Stimulated activated effector memory CD8-positive, alpha-beta T cell treated with anti-CD3 and anti-CD28 coated beads, Interleukin-12 subunit alpha, Interleukin-12 subunit beta, amount 100 ng/mL, for 72 hours (primary cell): ENCODE measurements around the gene IFI27.

Experiments used
- ATAC-seq: fragments of 150-1000 bp; cut with Tn5 transposase; 2 replicates; pipeline ENCODE4 v1.10.0; 2021
- DNase-seq, 2 donors: peaks; one replicate each; pipeline ENCODE4 v3.0.0; 2021 to 2022; ENCODE audit warnings: low spot score in 2 of 2
- H3K27ac Mint-ChIP-seq: one replicate; pipeline ENCODE4 v1.8.0; 2022; ENCODE audit warnings: mild to moderate bottlenecking, mixed read lengths
- H3K36me3 Mint-ChIP-seq: one replicate; pipeline ENCODE4 v1.8.0; 2022; ENCODE audit warnings: mild to moderate bottlenecking, mixed read lengths
- H3K4me1 Mint-ChIP-seq: one replicate; pipeline ENCODE4 v1.8.0; 2022; ENCODE audit warnings: mixed read lengths
- H3K4me3 Mint-ChIP-seq: one replicate; pipeline ENCODE4 v1.8.0; 2022; ENCODE audit warnings: mild to moderate bottlenecking, mixed read lengths
- H3K9me3 Mint-ChIP-seq: one replicate; pipeline ENCODE4 v1.8.0; 2022; ENCODE audit warnings: mixed read lengths

IFI27 gene

DNA sequence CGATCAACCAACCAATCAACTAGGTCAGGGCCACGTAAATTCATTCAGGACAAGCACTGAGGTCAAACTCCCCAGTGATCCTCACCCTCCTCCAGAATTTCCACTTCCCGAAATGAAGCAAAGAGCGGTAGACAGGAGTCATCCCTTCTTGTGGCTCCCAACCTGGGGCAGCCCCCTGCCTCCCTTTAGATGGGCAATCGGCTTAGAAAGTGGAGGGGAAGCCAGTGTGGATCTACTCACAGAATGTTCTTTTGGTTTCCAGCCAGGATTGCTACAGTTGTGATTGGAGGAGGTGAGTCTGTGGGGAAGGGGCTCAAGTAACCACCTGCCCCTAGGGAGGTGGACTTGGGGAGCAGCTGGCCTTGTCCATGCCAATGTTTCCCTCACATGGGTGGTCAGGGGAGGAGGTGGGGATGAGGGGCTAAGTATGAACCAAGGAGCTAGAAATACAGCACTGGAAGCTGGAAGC lies 4.1 kb downstream of the IFI27 start:
- ATAC-seq (no peak), DNase-seq (no peak)
- no peaks in the 10 kb centered on the region for H3K36me3 Mint-ChIP-seq
- no peaks in the 10 kb centered on the region for H3K9me3 Mint-ChIP-seq
- H3K27ac Mint-ChIP-seq, result no peak overlapping the region
- peaks cover 5% of the 10 kb centered on the region for H3K4me1 Mint-ChIP-seq
- H3K4me3 Mint-ChIP-seq, result no peak overlapping the region

DNA sequence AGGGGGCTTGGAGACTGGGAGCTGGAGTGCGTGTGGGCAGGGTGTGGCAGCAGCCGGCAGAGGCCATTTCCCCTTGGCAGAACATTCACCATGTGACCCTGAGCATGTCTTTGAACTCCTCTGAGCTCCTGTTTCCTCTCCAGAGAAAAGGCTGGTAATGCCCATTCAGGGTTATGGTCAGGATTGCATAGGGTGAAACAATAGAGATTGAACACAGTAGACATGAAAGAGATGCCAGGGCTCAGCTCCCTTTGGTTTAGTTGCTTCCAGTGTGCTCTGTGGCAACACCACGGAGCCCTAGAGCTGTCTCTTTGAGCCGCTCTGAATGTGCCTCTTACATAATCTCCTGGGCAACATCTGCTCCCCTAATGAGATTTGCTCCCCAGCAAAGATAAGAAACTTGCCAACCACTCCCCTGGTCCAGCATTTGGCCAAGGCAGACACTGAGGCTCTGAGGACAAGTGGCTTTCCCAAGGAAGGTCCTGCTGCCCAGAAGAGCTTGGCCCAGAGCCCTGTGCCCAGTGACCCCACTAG lies 4.6 kb downstream of the IFI27 start:
- ATAC-seq (no peak), DNase-seq (no peak)
- Mint-ChIP-seq H3K27ac (no peak overlapping the region), H3K9me3 (no peaks in the 10 kb centered on the region), H3K4me1 (peaks cover 5% of the 10 kb centered on the region), H3K4me3 (no peak overlapping the region), H3K36me3 (no peaks in the 10 kb centered on the region)

DNA sequence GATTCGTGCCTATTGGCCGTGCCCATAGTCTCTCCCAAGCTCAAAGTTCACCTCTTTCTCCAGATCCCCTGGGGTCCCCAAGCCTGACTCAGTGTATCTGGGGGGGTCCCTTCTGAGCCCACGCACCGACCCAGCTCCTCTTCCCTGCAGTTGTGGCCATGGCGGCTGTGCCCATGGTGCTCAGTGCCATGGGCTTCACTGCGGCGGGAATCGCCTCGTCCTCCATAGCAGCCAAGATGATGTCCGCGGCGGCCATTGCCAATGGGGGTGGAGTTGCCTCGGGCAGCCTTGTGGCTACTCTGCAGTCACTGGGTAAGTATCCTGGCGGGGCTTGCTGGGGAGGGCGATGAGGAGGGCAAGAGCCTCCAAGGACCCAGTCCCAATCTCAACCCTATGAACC lies 5.1 kb downstream of the IFI27 start:
- no peak for DNase-seq
- Mint-ChIP-seq H3K27ac (no peak overlapping the region), H3K4me1 (peaks cover 5% of the 10 kb centered on the region)

DNA sequence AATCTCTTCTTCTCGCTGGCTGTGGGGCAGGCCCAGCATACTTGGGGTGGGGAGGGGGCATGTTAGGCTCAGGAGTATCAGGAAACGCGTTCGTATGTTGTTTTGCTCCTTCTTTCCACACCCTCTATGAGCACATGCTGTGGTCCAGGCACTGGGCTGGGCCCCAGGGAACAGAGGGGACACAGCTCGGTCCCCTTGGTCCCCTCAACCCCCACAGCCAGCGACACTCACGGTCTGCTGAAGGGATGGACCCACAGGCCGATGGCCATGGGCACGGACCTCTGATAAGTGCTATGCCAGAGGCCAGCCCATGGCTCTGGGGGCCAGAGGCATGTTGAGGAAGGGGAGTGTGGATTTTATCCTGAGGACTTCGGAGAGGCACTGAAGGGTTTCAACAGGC lies 6.2 kb downstream of the IFI27 start:
- no peak overlapping the region for H3K27ac Mint-ChIP-seq
- ATAC-seq (no peak), DNase-seq (no peak)
- H3K36me3 Mint-ChIP-seq, result no peaks in the 10 kb centered on the region
- H3K4me1 Mint-ChIP-seq, result peaks cover 5% of the 10 kb centered on the region
- H3K9me3 Mint-ChIP-seq, result no peaks in the 10 kb centered on the region
- no peak overlapping the region for H3K4me3 Mint-ChIP-seq

More for the DNA sequence above, 5.1 kb downstream of the IFI27 start:
- Mint-ChIP-seq H3K4me3 (no peak overlapping the region), H3K9me3 (no peaks in the 10 kb centered on the region), H3K36me3 (no peaks in the 10 kb centered on the region)
- ATAC-seq, result no peak

DNA sequence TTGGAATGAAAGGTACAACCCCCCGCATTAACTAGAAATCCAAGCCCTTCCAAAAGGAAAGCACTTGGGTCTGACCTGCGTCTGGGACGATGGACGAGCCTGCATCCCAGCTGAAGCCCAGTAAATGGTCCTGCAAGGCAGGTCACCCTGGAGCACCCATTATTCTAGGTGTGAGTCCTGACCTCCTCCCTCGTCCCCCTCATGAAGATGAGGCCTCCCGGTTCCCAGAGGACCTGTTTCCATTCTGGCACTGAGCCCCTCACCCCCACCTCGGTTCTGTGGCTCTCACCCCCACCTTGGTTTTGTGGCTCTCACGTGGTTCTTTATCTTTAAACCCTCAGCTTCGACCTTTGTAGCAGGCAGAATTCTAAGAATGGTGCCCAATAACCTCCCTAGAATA lies 7.3 kb downstream of the IFI27 start:
- H3K9me3 Mint-ChIP-seq, result no peaks in the 10 kb centered on the region
- ATAC-seq (no peak), DNase-seq (no peak)
- H3K4me3 Mint-ChIP-seq, result no peak overlapping the region
- H3K36me3 Mint-ChIP-seq, result no peaks in the 10 kb centered on the region
- H3K27ac Mint-ChIP-seq, result no peak overlapping the region
- peaks cover 5% of the 10 kb centered on the region for H3K4me1 Mint-ChIP-seq

DNA sequence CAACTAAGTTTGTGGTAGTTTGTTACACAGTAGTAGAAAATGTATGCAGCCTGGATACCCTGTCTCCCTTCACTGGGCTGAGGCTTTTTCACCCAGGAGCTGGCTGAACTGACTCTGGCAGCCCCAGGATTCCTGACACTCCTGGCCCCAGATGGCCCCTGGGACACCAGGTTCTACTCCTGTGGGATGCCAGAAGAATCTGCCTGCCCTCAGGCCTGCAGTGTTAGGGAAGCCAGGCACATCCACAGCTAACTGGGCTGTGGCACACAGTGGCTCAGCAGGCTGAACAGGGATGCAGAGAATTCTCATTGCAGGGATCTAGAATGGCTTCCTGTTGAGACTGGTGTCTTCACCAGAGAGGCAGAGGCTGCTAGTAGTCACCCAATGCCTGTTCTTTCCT lies 8.5 kb downstream of the IFI27 start:
- Mint-ChIP-seq H3K27ac (no peak overlapping the region), H3K36me3 (no peaks in the 10 kb centered on the region), H3K4me1 (peaks cover 5% of the 10 kb centered on the region), H3K9me3 (no peaks in the 10 kb centered on the region), H3K4me3 (no peak overlapping the region)
- DNase-seq (no peak), ATAC-seq (no peak)

DNA sequence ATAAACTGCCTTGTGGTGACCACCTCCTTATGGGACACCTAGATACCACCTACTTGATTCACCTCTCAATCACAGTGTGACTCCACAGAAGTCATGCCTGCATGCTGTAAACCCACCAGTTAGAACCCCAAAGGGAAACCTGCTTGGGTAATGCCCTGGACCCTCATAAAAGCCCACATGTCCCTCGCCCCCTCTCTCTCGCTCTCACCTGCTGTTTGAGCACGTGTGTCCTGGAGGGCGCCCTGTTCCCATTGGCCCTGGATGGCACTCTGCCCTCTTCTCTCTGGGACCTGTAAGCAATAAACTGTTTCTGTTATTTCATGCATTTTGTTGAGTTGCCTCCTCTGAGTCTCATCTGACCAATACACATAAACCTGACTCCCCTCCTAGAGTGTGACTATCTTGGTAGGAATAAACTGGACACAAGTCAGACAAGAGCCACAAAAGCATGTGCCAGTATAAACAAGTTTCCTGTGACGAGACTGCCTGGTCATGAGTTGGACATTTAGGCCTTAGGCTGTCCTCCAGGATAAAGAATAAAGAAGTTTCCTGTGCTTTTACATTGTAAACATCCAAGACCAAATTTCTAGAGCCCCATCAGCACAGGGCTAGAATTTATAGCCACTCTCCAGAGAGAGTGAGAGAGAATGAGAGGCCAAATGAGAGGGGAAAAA lies 10.3 kb downstream of the IFI27 start:
- Mint-ChIP-seq H3K27ac (no peak overlapping the region), H3K4me1 (peaks cover 5% of the 10 kb centered on the region), H3K9me3 (no peaks in the 10 kb centered on the region), H3K4me3 (no peak overlapping the region), H3K36me3 (no peaks in the 10 kb centered on the region)
- no peak for ATAC-seq
- DNase-seq, result no peak

DNA sequence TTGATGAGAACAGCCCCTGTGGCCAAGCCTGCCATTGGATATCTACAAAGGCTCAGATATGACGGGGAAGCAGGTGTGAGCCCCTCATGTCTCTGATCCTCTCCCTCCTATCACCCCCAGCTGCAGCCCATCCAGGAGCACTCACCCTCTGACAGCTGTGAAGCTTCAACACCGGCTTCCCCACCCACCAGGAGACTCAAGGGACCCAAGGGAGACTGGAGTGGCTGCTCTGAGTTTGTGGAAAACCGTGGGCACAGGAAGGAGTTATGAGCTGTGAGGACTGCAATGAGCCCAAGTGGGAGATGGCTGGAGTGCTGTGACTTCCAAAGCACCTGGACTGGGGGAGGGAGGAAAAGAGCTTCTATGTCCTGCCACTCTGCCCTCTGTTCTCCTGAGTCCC lies 10.9 kb downstream of the IFI27 start:
- Mint-ChIP-seq H3K4me3 (no peak overlapping the region), H3K36me3 (no peaks in the 10 kb centered on the region), H3K4me1 (peaks cover 5% of the 10 kb centered on the region), H3K27ac (no peak overlapping the region), H3K9me3 (no peaks in the 10 kb centered on the region)
- no peak for DNase-seq
- ATAC-seq, result no peak

DNA sequence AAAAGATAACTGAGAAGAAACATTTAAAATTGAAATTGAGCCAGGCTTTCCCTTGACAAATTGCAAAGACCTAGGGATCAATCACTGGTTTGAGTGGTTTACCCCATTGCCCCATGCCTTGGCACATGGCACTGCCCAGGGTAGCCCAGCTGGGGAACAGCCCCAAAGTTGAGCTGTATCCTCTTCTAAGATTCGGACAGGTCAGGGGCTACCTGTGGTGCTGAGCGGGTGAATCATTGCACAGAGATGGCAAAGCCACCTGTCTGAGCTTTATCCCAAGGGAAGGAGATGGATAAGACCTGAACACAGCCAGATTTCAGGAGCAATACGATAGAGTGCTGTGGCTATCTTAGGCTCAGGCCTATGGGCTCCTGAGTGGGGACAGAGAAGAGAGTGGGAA lies 11.9 kb downstream of the IFI27 start:
- H3K4me1 Mint-ChIP-seq, result peaks cover 5% of the 10 kb centered on the region
- H3K9me3 Mint-ChIP-seq, result no peaks in the 10 kb centered on the region
- no peak overlapping the region for H3K4me3 Mint-ChIP-seq

DNA sequence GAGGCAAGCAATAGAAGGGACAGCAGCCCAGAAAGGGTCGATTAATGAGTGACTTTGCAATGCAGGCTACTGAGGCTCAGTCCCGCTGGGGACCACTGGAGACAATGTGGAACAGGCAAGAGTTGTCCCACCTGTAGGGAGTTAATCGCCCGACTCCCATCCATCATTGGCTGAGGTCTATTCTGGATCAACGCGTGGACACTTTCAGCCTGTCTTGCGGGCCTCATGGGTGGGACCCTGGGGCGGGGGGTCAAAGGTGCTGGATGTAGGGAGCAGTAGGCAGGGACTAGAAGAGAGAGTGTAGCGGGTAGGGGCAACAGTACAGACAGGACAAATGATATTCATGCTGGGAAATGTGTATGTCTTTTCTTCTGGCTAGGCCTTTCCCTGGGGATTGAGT lies 12.8 kb downstream of the IFI27 start:
- Mint-ChIP-seq H3K27ac (no peak overlapping the region), H3K9me3 (no peaks in the 10 kb centered on the region), H3K4me1 (peaks cover under 1% of the 10 kb centered on the region), H3K4me3 (no peak overlapping the region), H3K36me3 (no peaks in the 10 kb centered on the region)
- DNase-seq (no peak), ATAC-seq (no peak)

More for the DNA sequence above, 11.9 kb downstream of the IFI27 start:
- Mint-ChIP-seq H3K36me3 (no peaks in the 10 kb centered on the region), H3K27ac (peak overlapping the region; percentile 21)
- ATAC-seq (no peak), DNase-seq (no peak)

DNA sequence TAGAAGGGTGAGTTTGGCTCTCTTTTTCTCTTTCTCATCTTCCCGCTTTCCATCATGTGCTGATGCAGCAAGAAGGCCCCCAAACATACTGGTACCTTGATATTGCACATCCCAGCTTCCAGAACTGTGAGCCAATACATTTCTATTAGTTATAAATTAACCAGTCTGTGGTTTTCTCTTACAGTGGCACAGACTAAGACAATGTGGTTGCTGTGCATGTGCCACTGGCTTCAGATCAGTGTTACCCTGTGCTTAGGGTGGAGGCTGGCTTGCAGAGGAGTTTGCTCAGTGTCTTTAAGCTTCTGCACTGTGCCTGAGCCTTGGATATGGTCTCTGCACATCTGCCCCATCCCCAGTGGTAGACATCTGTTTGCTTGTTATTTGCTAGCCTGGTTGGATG lies 13.3 kb downstream of the IFI27 start:
- Mint-ChIP-seq H3K27ac (no peak overlapping the region), H3K4me3 (no peak overlapping the region), H3K9me3 (no peaks in the 10 kb centered on the region), H3K36me3 (no peaks in the 10 kb centered on the region), H3K4me1 (peaks cover 6% of the 10 kb centered on the region)
- no peak for DNase-seq
- ATAC-seq, result no peak

DNA sequence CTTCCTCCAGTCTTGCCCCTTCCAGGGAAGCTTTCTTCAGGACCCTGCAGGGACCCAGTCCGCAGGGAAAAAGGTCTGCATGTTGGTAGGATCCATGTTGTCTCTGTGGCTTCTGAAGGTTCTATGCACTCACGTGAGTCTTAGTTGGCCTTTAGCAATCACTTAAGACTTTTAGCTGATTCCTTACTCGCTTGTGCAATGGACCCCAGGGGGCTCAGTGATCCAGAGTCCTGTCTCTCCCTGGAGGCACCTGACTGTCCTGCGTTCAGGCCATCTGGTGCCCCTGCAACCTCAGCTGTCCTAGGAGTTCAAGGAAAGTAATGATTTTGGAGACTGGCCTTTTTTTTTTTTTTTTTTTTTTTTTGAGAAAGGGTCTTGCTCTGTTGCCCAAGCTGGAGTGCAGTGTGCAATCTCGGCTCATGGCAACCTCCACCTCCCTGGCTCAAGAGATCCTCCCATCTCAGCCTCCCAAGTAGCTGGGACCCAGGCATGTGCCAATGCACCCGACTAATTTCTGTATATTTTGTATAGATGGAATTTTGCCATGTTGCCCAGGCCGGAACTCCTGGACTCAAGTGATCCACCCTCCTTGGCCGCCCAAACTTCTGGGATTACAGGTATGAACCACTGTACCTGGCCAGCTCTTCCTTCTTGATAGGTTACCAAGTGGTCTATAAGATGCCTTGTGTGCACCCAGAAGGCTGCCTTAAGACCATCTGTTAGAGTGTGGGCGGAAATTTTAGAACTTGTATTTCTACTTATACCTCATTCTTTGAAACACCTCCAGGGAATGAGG lies 14.2 kb downstream of the IFI27 start:
- Mint-ChIP-seq H3K9me3 (no peaks in the 10 kb centered on the region), H3K4me3 (no peak overlapping the region), H3K36me3 (no peaks in the 10 kb centered on the region), H3K4me1 (peaks cover 13% of the 10 kb centered on the region), H3K27ac (no peak overlapping the region)
- ATAC-seq (no peak), DNase-seq (no peak)

DNA sequence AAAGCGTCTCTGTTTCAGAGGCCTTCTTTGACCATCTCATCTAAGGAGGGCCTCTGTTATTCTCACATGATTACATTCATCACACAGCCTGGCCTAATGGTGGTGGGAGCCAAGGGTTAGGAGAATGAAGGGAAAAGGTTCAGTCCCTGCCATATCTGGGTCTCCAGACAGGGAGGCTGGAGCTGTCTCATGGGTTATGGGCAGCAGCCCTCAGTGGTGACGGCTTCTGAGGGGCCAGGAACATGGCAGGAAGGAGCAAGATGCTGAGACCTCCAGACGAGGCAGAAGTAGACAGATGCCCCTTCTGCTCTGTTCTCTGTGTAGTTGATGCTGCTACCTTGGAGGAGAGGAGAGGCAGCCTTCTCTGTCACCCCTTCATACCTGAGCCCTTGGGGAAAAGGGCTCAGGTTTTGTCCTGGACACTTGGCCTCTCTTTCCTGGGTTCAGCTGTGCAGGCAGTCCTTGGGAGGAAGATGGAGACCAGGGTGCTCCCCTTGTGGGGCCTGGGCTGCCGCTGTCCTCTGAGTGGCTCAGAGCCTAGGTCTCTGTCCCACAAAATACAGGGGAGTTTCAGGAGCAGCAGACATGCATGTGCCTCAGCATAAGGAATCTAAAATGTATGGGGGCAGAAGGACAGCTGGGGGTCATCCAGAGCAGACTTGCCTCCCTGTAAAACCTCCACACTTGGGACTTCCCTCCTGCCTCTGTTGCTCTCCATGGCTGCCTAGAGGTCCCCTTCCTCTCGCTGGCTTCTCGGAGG lies 15.3 kb downstream of the IFI27 start:
- H3K4me3 Mint-ChIP-seq, result no peak overlapping the region

DNA sequence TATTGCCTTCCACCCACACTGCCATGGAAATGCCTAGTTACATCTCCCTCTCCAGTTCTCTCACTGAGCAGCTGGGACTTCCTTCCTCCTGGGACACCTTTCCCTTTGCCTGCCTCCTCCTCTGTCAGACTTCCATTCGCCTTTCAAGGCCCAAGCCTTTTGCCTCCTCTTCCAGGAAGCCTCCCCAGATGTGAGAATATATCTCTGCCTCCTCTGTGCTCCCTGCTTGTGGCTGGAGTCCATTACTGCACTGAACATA lies 15.8 kb downstream of the IFI27 start:
- DNase-seq (no peak), ATAC-seq (no peak)
- Mint-ChIP-seq H3K36me3 (no peaks in the 10 kb centered on the region), H3K27ac (peak overlapping the region; percentile 15), H3K9me3 (no peaks in the 10 kb centered on the region), H3K4me3 (no peak overlapping the region), H3K4me1 (peaks cover 20% of the 10 kb centered on the region)

More for the DNA sequence above, 15.3 kb downstream of the IFI27 start:
- DNase-seq (no peak), ATAC-seq (no peak)
- Mint-ChIP-seq H3K36me3 (no peaks in the 10 kb centered on the region), H3K27ac (peak overlapping the region; percentile 15), H3K9me3 (no peaks in the 10 kb centered on the region), H3K4me1 (peaks cover 20% of the 10 kb centered on the region)

DNA sequence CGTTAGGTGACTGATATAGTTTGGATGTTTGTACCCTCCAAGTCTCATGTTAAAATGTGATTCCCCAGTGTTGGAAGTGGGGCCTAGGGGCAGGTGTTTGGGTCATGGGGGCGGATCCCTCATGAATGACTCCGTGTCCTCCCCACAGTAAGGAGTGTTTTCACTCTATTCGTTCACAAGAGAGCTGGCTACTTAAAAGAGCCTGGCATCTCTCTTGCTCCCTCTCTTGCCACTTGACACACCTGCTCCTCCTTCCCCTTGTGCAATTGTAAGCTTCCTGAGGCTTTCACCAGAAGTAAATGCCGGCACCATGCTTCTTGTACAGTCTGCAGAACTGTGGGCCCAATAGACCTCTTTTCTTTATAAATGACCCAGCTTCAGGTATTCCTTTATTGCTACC lies 16.3 kb downstream of the IFI27 start:
- H3K9me3 Mint-ChIP-seq, result no peaks in the 10 kb centered on the region
- H3K36me3 Mint-ChIP-seq, result no peaks in the 10 kb centered on the region
- H3K27ac Mint-ChIP-seq, result peak overlapping the region; percentile 15
- no peak overlapping the region for H3K4me3 Mint-ChIP-seq
- DNase-seq (no peak), ATAC-seq (no peak)
- peaks cover 20% of the 10 kb centered on the region for H3K4me1 Mint-ChIP-seq
